ENCODE results near the gene HCAR3.

HCAR3 gene

DNA sequence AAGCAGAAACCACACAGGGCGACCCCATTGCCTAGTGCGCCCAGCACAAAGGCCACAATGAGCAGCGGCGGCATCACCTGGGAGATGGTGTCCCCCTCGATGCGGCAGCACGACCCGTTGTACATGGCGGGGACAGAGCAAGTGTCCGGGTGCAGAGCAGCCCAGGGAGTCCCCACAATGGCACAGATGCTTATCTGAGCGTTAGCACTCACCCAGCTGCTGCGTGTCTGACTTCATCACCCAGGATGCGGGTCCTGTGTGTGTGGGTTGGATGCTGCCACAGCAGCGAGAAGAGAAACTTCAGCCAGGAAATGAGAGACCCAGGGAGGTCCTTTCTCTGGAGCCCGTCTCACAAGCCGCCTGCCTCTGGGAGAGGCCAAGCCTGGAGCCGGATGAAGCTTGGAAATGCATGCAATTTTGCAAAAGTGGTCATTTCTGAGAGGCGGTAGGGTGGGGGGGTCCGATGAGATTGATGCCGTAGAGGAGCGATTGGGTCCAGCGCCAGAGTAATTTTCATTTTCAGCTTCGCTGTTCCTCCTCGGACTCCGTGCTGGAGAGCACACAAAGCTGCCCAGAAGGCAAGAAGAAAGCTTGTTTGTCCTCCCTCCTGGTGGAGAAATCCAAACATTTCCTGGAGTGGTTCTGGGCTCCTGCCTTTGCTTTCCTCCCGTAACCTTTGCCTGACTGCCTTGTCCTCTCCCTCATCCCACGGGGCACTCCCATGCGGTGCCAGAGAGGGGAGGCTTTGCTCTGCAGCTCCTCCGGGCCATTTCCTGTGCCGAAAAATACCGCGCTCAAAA, 13.8 kb upstream of the HCAR3 start, which contains the start of gene HCAR1:
HCAR1 (minus strand) TSS at position 630 of the 800 bp plus-strand sequence; CDS start at position 125, 505 bp downstream.
- H3K4me3 ChIP-seq (ENCODE audit: low read depth, low read length) = no peak within 1 kb of the TSS
- TF ChIP-seq, protein P1, sequence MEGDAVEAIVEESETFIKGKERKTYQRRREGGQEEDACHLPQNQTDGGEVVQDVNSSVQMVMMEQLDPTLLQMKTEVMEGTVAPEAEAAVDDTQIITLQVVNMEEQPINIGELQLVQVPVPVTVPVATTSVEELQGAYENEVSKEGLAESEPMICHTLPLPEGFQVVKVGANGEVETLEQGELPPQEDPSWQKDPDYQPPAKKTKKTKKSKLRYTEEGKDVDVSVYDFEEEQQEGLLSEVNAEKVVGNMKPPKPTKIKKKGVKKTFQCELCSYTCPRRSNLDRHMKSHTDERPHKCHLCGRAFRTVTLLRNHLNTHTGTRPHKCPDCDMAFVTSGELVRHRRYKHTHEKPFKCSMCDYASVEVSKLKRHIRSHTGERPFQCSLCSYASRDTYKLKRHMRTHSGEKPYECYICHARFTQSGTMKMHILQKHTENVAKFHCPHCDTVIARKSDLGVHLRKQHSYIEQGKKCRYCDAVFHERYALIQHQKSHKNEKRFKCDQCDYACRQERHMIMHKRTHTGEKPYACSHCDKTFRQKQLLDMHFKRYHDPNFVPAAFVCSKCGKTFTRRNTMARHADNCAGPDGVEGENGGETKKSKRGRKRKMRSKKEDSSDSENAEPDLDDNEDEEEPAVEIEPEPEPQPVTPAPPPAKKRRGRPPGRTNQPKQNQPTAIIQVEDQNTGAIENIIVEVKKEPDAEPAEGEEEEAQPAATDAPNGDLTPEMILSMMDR (IDR thresholded peaks at IDR 0.05; ENCODE audit: borderline replicate concordance, insufficient read depth, low read depth, low read length) = no peak

DNA sequence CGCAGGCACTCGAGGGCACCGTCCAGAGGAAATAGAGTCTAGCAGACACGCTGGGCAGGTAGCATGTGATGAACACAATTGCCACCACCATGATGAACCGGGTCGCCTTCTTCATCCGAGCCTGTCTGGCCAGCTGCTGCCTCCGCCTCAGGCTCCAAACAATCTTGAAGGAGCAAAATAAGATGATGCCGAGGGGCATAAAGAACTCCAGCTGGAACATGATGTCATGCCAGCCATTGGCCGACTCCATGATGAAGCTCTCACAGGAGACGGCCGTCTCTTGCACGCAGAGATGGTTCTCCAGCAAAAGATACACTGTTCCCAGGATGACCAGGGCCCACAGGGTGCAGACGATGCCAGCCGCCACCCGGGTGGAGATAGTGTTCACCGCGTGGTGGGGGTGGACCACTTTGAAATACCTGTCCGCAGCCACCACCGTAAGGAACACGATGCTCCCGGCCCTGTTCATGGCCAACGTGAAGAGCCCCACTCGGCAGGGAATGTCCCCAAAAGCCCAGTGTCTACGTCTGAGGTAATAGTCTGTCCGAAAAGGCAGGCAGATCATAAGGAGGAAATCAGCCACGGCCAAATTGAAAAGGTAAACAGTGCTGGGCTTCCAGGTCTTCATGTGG, 13.1 kb upstream of the HCAR3 start:
- no peak overlapping the region for H3K4me3 ChIP-seq (ENCODE audit: low read depth, low read length)
- TF ChIP-seq, protein P1 (IDR thresholded peaks at IDR 0.05; ENCODE audit: borderline replicate concordance, insufficient read depth, low read depth, low read length) = no peak

DNA sequence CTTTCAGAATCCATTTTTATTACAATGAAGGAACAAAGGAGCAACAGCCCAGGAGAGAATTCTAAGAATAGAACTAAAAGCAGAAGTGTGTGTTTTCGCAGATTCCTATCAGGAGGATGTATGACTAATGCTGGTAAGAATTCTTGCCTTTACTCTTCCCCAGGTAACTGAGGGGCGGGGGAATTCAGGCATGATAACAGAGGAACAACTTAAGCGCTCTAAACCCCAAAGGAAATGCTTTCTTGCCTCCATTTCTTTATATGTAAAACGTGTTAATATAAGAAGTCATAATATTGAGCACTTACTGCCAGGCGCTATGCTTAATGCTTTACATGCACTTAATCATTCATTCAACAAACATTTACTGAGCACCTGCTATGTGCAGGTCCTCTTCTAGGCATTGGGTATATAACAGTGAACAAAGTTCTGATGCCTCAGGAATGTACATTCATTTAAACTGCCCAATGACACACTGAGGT, 9.5 kb upstream of the HCAR3 start:
- TF ChIP-seq, protein P1 (IDR thresholded peaks at IDR 0.05; ENCODE audit: borderline replicate concordance, insufficient read depth, low read depth, low read length) = no peak

DNA sequence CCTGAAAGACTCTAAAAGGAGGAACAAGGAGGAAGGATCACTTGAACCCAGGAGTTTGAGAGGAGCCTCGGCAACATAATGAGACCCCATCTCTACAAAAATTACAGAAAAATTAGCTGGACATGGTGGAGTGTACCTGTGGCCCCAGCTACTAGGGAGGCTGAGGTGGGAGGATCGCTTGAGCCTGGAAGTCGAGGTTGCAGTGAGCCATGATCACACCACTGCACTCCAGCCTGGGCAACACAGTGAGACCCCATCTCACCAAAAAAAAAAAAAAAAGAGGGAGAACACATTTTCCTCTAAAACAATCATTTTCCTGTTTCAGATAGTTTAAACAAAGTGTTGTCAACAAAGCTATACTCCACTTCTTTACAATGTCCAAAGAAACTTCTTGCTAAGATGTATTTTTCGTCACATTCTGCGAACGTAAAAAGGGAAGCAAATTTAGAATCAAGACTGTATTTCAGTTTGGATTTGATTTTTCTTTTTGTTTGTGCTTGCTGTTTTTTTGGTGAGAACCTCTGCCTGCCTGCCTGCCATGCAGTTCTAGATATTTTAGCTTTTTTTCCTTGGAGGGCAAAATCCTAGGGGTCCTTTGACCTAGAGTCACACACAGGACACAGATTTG, 9.0 kb upstream of the HCAR3 start:
- TF ChIP-seq, protein P1 (IDR thresholded peaks at IDR 0.05; ENCODE audit: borderline replicate concordance, insufficient read depth, low read depth, low read length) = no peak
- H3K4me3 ChIP-seq (ENCODE audit: low read depth, low read length) = no peak overlapping the region

More for the DNA sequence above, 9.5 kb upstream of the HCAR3 start:
- H3K4me3 ChIP-seq (ENCODE audit: low read depth, low read length) = no peak overlapping the region

DNA sequence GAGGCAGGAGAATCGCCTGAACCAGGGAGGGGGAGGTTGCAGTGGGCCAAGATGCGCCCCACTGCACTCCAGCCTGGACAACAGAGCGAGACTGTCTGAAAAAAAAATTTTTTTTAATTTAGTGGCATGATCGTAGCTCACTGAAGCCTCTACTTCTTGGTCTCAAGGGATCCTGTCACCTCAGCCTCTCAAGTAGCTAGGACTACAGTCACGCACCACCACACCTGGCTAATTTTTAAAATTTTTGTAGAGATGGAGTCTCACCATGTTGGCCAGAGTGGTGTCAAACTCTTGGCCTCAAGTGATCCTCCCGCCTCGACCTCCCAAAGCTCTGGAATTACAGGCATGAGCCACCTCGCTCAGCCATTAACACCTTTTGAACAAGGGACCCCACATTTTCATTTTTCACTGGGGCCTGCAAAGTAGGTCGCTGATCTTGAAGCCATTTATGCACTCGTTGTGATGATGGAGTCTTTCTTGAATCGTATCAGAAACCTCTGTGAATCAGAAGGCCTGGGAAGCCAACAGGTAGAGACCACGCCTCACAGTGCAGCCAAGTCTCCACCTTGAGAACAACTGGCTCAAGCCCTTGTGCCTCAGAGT, 8.1 kb upstream of the HCAR3 start:
- H3K4me3 ChIP-seq (ENCODE audit: low read depth, low read length) = no peak overlapping the region
- TF ChIP-seq, protein P1 (IDR thresholded peaks at IDR 0.05; ENCODE audit: borderline replicate concordance, insufficient read depth, low read depth, low read length) = no peak

DNA sequence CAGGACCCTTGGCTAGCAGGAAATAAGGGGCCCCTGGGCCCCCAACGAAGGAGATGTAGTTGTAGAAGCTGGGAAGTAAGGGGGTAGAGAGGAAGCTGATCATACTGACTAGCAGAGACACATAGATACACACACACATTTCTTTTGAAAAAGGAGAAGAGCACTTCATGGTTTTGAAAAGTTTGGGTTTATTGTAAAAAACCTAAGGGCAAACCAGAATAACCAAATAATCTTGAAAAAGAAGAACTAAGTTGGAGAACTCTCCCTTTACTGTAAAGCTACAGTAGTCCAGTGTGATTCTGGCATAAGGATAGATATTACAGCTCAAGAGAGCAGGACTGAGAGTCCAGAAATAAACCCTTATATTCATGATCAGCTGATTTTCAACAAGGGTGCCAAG, 5.8 kb upstream of the HCAR3 start:
- TF ChIP-seq, protein P1 (IDR thresholded peaks at IDR 0.05; ENCODE audit: borderline replicate concordance, insufficient read depth, low read depth, low read length) = no peak
- no peak overlapping the region for H3K4me3 ChIP-seq (ENCODE audit: low read depth, low read length)
